WERI-Rb-1 (cell line): ENCODE results near the gene SPAG6.

Source experiments
- DNase-seq: peaks from one replicate; pipeline ENCODE4 v3.0.0-alpha.2; 2020
- H3K27ac ChIP-seq: fragments of 250-450 bp; sonication (Bioruptor Pico); 2 replicates; pipeline ENCODE4 v1.5.1; 2020; ENCODE audit warnings: mild to moderate bottlenecking, moderate library complexity
- H3K27me3 ChIP-seq: fragments of 250-450 bp; sonication (Bioruptor Pico); 2 replicates; pipeline ENCODE4 v1.5.1; 2021; ENCODE audit warnings: mild to moderate bottlenecking, low read depth, moderate library complexity; ENCODE audit not compliant: insufficient read depth, severe bottlenecking
- H3K36me3 ChIP-seq: fragments of 250-450 bp; sonication (Bioruptor Pico); 2 replicates; pipeline ENCODE4 v1.5.1; 2020; ENCODE audit warnings: mild to moderate bottlenecking, moderate library complexity
- H3K4me3 ChIP-seq: 2 replicates; pipeline ENCODE4 v1.5.1; 2011; ENCODE audit warnings: low read depth, mild to moderate bottlenecking, control low read depth, low read length
- H3K9me3 ChIP-seq: fragments of 250-450 bp; sonication (Bioruptor Pico); 2 replicates; pipeline ENCODE4 v1.5.1; 2021; ENCODE audit warnings: mild to moderate bottlenecking, moderate library complexity; ENCODE audit not compliant: severe bottlenecking
- TF ChIP-seq, protein P1 (sequence below): IDR thresholded peaks from 2 replicates; pipeline ENCODE4 v1.5.1; 2011; ENCODE audit warnings: low read depth, mild to moderate bottlenecking, control low read depth, inconsistent platforms, low read length

Gene SPAG6

DNA sequence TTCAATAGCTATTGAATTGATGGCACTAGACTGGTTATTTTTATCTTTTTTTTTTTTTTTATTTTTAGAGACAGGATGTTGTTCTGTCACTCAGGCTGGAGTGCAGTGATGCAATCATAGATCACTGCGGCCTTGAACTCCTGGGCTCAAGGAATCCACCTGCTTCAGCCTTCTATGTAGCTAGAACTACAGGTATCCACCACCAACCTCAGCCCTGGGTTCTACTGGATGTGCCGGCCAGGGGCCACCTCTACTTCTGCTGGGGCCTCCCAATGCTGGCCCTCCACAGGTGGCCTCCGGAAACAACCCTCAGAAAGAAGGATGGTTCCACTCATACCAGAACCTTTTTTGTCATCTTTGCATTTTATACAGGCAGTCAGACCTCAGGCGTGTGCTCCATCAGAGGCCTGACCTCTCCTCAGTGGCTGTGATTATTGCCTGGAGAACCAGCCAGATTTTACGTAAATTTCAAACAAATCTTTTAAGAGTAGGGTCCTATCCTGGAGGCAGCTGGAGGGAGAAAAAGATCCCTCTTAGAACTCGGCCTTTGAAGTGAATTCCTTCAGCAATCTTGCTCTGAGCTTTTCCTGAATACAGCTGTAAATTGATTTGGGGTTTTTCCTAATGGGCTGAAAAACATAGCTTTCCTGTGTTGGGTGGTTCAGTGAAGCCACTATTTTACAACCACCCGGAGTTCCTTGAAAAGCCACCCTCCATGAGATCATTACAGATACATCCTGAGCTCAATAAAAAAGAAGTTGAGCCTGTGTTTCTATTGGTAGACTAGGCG is 110.0 kb downstream of the SPAG6 start:
- Histone ChIP-seq H3K27ac (no peak overlapping the region), H3K4me3 (no peak overlapping the region)
- TF ChIP-seq, protein P1, sequence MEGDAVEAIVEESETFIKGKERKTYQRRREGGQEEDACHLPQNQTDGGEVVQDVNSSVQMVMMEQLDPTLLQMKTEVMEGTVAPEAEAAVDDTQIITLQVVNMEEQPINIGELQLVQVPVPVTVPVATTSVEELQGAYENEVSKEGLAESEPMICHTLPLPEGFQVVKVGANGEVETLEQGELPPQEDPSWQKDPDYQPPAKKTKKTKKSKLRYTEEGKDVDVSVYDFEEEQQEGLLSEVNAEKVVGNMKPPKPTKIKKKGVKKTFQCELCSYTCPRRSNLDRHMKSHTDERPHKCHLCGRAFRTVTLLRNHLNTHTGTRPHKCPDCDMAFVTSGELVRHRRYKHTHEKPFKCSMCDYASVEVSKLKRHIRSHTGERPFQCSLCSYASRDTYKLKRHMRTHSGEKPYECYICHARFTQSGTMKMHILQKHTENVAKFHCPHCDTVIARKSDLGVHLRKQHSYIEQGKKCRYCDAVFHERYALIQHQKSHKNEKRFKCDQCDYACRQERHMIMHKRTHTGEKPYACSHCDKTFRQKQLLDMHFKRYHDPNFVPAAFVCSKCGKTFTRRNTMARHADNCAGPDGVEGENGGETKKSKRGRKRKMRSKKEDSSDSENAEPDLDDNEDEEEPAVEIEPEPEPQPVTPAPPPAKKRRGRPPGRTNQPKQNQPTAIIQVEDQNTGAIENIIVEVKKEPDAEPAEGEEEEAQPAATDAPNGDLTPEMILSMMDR = no peak

DNA sequence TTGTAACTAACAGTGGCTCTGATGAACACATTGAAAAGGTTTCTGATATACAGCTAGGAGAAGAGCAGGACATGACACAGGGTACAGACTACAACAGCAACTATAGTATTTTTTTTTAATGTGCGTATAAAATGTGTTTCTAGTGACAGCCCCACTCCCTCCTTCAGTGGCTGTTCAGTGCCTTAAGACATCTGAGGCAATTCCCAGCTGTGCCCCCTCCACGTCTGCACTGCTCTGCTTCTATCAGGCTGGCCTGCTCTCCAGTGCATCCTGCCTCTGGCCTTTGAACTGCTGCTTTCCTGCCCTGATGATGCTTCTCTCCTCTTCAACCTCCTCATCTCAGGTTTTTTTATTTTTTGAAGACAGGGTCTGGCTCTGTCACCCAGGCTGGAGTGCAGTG is 111.2 kb downstream of the SPAG6 start:
- Histone ChIP-seq H3K9me3 (no peaks in the 10 kb centered on the region), H3K27ac (no peak overlapping the region), H3K36me3 (no peaks in the 10 kb centered on the region), H3K27me3 (no peaks in the 10 kb centered on the region), H3K4me3 (no peak overlapping the region)
- no peak for DNase-seq
- TF ChIP-seq, protein P1 = no peak

More for the DNA sequence above, 110.0 kb downstream of the SPAG6 start:
- no peaks in the 10 kb centered on the region for H3K9me3 ChIP-seq
- DNase-seq = no peak
- H3K27me3 ChIP-seq = no peaks in the 10 kb centered on the region
- no peaks in the 10 kb centered on the region for H3K36me3 ChIP-seq

DNA sequence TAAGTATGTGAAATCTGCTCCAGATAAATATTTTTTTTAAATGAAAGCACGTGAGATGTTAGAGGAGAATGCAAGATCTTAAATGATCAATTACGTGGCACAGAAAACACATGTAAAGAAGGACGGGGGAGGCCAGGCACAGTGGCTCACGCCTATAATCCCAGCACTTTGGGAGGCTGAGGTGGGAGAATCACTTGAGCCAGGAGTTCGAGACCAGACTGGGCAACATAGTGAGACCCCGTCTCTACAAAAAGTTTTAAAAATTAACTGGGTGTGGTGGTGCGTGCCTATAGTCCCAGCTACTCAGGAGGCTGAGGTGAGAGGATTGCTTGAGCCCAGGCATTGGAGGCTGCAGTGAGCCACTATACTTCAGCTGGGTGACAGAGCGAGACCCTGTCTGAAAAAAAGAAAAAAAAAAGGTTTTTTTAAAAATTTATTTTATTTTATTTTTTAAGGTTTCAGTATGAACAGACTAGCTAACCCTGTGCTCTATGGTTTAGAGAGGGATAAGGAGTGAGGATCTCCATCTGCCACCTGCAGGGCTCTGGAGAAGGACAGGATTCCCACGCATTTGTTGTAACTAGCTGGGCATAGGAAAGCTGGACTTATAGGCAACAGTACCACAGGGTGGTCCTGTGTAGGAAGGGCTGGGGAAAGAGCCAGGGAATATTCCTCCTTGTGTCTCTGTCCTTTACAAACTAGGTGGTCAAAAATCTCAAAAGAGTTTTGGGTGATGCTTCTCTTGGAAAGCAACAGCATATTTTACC is 113.2 kb downstream of the SPAG6 start:
- Histone ChIP-seq H3K27ac (no peak overlapping the region), H3K4me3 (no peak overlapping the region), H3K36me3 (no peaks in the 10 kb centered on the region), H3K27me3 (no peaks in the 10 kb centered on the region), H3K9me3 (no peaks in the 10 kb centered on the region)
- TF ChIP-seq, protein P1 = no peak
- no peak for DNase-seq

DNA sequence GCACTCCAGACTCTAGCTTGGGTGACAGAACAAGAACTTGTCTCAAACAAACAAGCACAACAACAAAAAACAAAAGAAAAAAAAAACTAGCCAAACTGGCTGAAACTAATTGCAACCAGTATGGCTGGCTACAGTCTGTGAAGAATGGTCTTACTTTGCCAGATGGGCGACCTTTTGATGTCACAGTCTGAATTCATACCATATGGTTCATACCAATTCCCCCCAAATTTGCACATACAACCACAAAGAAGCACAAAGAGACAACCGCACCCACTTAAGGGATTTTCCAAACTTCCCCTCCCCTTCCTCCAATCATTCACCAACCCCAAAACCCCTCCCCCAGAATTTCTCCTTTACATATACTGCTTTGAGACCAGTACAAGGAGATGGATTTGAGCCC is 114.2 kb downstream of the SPAG6 start:
- Histone ChIP-seq H3K27me3 (no peaks in the 10 kb centered on the region), H3K27ac (no peak overlapping the region), H3K9me3 (no peaks in the 10 kb centered on the region), H3K4me3 (no peak overlapping the region), H3K36me3 (no peaks in the 10 kb centered on the region)
- TF ChIP-seq, protein P1 = no peak
- DNase-seq = no peak

DNA sequence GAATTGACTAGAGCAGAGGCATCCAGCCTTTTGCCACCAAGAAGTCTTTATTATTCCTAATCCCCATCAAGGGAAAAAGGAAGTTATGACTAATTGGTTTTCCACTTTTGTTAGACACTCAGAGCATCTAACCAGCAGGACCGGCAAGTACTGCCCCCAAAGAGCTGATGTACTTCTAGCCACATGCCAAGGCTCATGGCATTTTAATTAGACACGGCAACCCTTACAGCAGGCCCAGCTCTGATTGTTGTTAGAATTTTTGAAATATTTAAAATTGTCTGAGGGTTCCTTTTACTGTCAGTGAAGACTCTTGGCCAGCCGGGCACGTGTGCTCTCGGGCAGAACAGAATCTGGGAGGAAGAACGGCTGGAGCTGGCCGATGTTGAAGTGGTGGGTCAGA is 114.8 kb downstream of the SPAG6 start:
- TF ChIP-seq, protein P1 = no peak
- DNase-seq = no peak
- Histone ChIP-seq H3K4me3 (no peak overlapping the region), H3K36me3 (no peaks in the 10 kb centered on the region), H3K27me3 (no peaks in the 10 kb centered on the region), H3K27ac (no peak overlapping the region), H3K9me3 (no peaks in the 10 kb centered on the region)
